ENCODE data around the gene RTP5. TPM values are rescaled to one million over a fixed set of nuclear protein-coding genes. Genes with fewer than 3 reads are reported as not detected.
A peak's percentile ranks its signal among the peaks of the same experiment; 100 is the strongest.
"Not testable (repeated sequence)": the region's sequence is repeated elsewhere in the genome, so short reads cannot be mapped to it uniquely, and the experiment has no call there.

The RTP5 gene
- total and polyA plus RNA-seq, 10 donors, result 0.34 to 2.2 (median 0.86) TPM

GRCh38 chr2:241874277-241874925 is 4.9 kb downstream of the RTP5 start:
- WGBS, 5 donors, result 93 to 98% (median 95%) methylated on average over 9 to 17 of the region's 17 CpGs
- peaks cover 0 to 40% (median 21%) of the 10 kb centered on the region in 6 donors for H3K4me1 ChIP-seq
- no peak overlapping the region for H3K27ac ChIP-seq
- H3K27me3 ChIP-seq (replicated peaks in 1 of 7), result peaks cover 0 to 30% (median 0%) of the 10 kb centered on the region in 7 donors
- H3K36me3 ChIP-seq, result no peaks in the 10 kb centered on the region
- intact Hi-C loops (cut with DNase I; ENCODE audit: low total_unique reads), result loop anchor here (10.0 kb wide), 1 partner anchor 140 kb away; the partner anchor contains the start of gene D2HGDH
- no peak for DNase-seq
- peaks cover 0 to 3% (median 0%) of the 10 kb centered on the region in 8 donors for H3K9me3 ChIP-seq
- no peak for TF ChIP-seq CTCF (IDR thresholded peaks at IDR 0.05 in 8 of 11, conservative IDR thresholded peaks at IDR 0.05 in 3 of 11)
- no peak for TF ChIP-seq POLR2AphosphoS5 (IDR thresholded peaks at IDR 0.05)
- no peak for TF ChIP-seq POLR2A (IDR thresholded peaks at IDR 0.05)
- H3K4me3 ChIP-seq, result no peak overlapping the region

GRCh38 chr2:241875754-241876527 is 6.4 kb downstream of the RTP5 start:
- Histone ChIP-seq H3K27me3 (replicated peaks in 1 of 7) (peaks cover 0 to 17% (median 0%) of the 10 kb centered on the region in 7 donors), H3K4me1 (peaks cover 0 to 34% (median 22%) of the 10 kb centered on the region in 6 donors)
- not testable (repeated sequence) for DNase-seq, H3K9me3 ChIP-seq, H3K27ac ChIP-seq, H3K36me3 ChIP-seq, H3K4me3 ChIP-seq
- 43 to 76% (median 52%) methylated on average over 12 to 22 of the region's 22 CpGs for WGBS, 5 donors
- intact Hi-C loops (cut with DNase I; ENCODE audit: low total_unique reads), result loop anchor here (10.0 kb wide), 1 partner anchor 141 kb away; the partner anchor contains the start of gene D2HGDH
- TF ChIP-seq CTCF (IDR thresholded peaks at IDR 0.05 in 8 of 11, conservative IDR thresholded peaks at IDR 0.05 in 3 of 11), result peak in 7 of 11 experiments; percentile 20 to 63 (median 46)

- H3K36me3 ChIP-seq, result no peaks in the 10 kb centered on the region
- H3K27ac ChIP-seq, result no peak overlapping the region
- 79 to 95% (median 85%) methylated on average over 7 to 18 of the region's 18 CpGs for WGBS, 5 donors
- H3K9me3 ChIP-seq, result peaks cover 0 to 3% (median 0%) of the 10 kb centered on the region in 8 donors
- H3K27me3 ChIP-seq (replicated peaks in 1 of 7), result peaks cover 0 to 9% (median 0%) of the 10 kb centered on the region in 7 donors
- H3K4me3 ChIP-seq, result no peak overlapping the region
- H3K4me1 ChIP-seq, result peaks cover 0 to 31% (median 18%) of the 10 kb centered on the region in 6 donors
- TF ChIP-seq POLR2A (IDR thresholded peaks at IDR 0.05), result no peak
- no peak for TF ChIP-seq POLR2AphosphoS5 (IDR thresholded peaks at IDR 0.05)
- no peak for TF ChIP-seq CTCF (IDR thresholded peaks at IDR 0.05 in 8 of 11, conservative IDR thresholded peaks at IDR 0.05 in 3 of 11)
- DNase-seq, result no peak
- intact Hi-C loops (cut with DNase I; ENCODE audit: low total_unique reads), result loop anchor here (10.0 kb wide), 1 partner anchor 142 kb away; the partner anchor contains the start of gene D2HGDH
These were observed 7.1 kb downstream of the RTP5 start for GRCh38 chr2:241876528-241877196.
